Adrenal gland (tissue), 12 donors: ENCODE results near the gene HSP90AB1. TPM values are rescaled to one million over a fixed set of nuclear protein-coding genes. Genes with fewer than 3 reads are reported as not detected.

ENCODE experiments used
- DNase-seq, 7 donors: peaks; one replicate each; pipeline ENCODE4 v3.0.0-alpha.2; 2019 to 2020
- H3K27ac ChIP-seq, 5 donors: fragments of 200-600 bp; sonication (generic) in 4 of 5; 1 replicate in 3 of 5; 2 replicates in 2 of 5; pipeline versions ENCODE4 v1.5.1 to v1.8.0; 2016 to 2020; ENCODE audit warnings: mild to moderate bottlenecking in 1 of 5
- H3K27me3 ChIP-seq: fragments of 200-600 bp; 2 replicates; pipeline ENCODE4 v1.8.0; 2021
- H3K36me3 ChIP-seq, 2 donors: fragments of 200-600 bp; replicated peaks in 1 of 2; 1 replicate in 1 of 2; 2 replicates in 1 of 2; pipeline versions ENCODE4 v1.5.1 to v1.8.0; 2018 to 2022
- H3K4me1 ChIP-seq, 2 donors: fragments of 200-600 bp; replicated peaks in 1 of 2; 1 replicate in 1 of 2; 2 replicates in 1 of 2; pipeline versions ENCODE4 v1.5.1 to v1.8.0; 2018 to 2021
- H3K4me3 ChIP-seq, 4 donors: fragments of 200-600 bp; sonication (generic) in 3 of 4; one replicate each; pipeline ENCODE4 v1.5.1; 2016 to 2018
- H3K9me3 ChIP-seq, 3 donors: fragments of 200-600 bp; sonication (generic) in 1 of 3; replicated peaks in 1 of 3; 1 replicate in 2 of 3; 2 replicates in 1 of 3; pipeline versions ENCODE4 v1.5.1 to v1.8.0; 2016 to 2021
- POLR2A ChIP-seq, 2 donors: fragments of 450-650 bp; IDR thresholded peaks; one replicate each; pipeline ENCODE4 v1.6.1; 2017; ENCODE audit warnings: antibody characterized with exemption in 2 of 2, mild to moderate bottlenecking in 2 of 2, moderate library complexity in 1 of 2
- WGBS, 4 donors: extraction: QIAGEN DNeasy Blood & Tissue Kit in 2 of 4; methylation state at CpG; one replicate each; pipeline versions ENCODE4 v1.1.5 to v1.1.7; 2013 to 2017; 5-methylcytosine and 5-hydroxymethylcytosine counted together
- intact Hi-C, 2 donors: fragments of 100-400 bp; cut with DNase I; formaldehyde crosslinking; loops; one replicate each; pipeline versions ENCODE4 v1.14.1 to v1.15.0; 2022 to 2023
- polyA plus RNA-seq, 3 donors: library from polyadenylated mRNA; stranded (reverse); fragments of 200-250 nt in 2 of 3; fragments of 350-450 nt in 1 of 3; fragmentation: Illumina TruSeq in 1 of 3; extraction: RNeasy Lipid Tissue Mini Kit (QIAGEN cat#74804) in 1 of 3; gene quantifications; one replicate each; pipeline ENCODE4 v1.2.3, GENCODE V29; 2013 to 2014
- total RNA-seq, 9 donors: library from RNA; depleted of rRNA in 4 of 9; stranded (reverse); fragments of >200 nt in 4 of 9; fragments of 120-200 nt in 1 of 9; fragmentation: NEBNext Ultra II Directional in 1 of 9; extraction: Animal tissue kit (Norgen Biotek cat#: 25700) in 1 of 9; gene quantifications; one replicate each; pipeline versions ENCODE4 v1.1.0 to v1.2.4, GENCODE V29; 2013 to 2023
- TF ChIP-seq, protein P1 (sequence below), 6 experiments: fragments of 450-650 bp in 4 of 6; fragments of 200-600 bp in 2 of 6; sonication (generic) in 1 of 6; IDR thresholded peaks; 1 replicate in 5 of 6; 2 replicates in 1 of 6; pipeline versions ENCODE4 v1.5.1 to v1.8.0; 2016 to 2021; ENCODE audit warnings: antibody characterized with exemption in 6 of 6, mild to moderate bottlenecking in 2 of 6, moderate library complexity in 1 of 6
- donor health status: healthy with polysubstance abuse.
- donor health status: Bipolar disorder and iron deficiency.
- donor health status: DM: yes; HTN: yes; CAD: no.
- donor health status: DM: no; HTN: no; CAD: no.
- donor health status: DM: no; HTN: no; CAD: no.
- donor health status: DM: yes; HTN: yes; CAD: no.

HSP90AB1 gene
- total and polyA plus RNA-seq, 12 donors = 275 to 2,249 (median 857) TPM

DNA sequence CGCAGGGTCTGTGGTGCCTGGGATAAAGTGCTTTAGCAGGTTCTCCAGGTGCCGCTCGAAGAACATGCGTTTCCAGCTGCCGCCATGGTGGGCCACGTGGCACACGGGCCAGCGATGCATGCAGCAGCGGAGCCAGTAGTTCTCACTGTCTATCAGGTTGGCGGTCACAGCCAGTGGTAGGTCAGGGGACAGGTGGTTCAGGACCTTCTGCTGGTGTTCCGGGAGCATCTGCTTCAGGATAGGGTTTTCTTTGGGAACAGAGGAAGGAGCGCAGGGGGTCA, 39.3 kb downstream of the HSP90AB1 start:
- peaks cover 21% of the 10 kb centered on the region for H3K27me3 ChIP-seq
- intact Hi-C loops = no loop called here
- no peaks in the 10 kb centered on the region for H3K4me1 ChIP-seq
- H3K27ac ChIP-seq = no peak overlapping the region
- TF ChIP-seq, protein P1, sequence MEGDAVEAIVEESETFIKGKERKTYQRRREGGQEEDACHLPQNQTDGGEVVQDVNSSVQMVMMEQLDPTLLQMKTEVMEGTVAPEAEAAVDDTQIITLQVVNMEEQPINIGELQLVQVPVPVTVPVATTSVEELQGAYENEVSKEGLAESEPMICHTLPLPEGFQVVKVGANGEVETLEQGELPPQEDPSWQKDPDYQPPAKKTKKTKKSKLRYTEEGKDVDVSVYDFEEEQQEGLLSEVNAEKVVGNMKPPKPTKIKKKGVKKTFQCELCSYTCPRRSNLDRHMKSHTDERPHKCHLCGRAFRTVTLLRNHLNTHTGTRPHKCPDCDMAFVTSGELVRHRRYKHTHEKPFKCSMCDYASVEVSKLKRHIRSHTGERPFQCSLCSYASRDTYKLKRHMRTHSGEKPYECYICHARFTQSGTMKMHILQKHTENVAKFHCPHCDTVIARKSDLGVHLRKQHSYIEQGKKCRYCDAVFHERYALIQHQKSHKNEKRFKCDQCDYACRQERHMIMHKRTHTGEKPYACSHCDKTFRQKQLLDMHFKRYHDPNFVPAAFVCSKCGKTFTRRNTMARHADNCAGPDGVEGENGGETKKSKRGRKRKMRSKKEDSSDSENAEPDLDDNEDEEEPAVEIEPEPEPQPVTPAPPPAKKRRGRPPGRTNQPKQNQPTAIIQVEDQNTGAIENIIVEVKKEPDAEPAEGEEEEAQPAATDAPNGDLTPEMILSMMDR (IDR thresholded peaks at IDR 0.05) = no peak
- TF ChIP-seq POLR2A (IDR thresholded peaks at IDR 0.05) = no peak
- H3K9me3 ChIP-seq = no peaks in the 10 kb centered on the region
- no peak overlapping the region for H3K4me3 ChIP-seq
- 82 to 84% (median 83%) methylated on average over 12 of the region's 12 CpGs for WGBS, 4 donors
- H3K36me3 ChIP-seq = no peaks in the 10 kb centered on the region
- DNase-seq = no peak

DNA sequence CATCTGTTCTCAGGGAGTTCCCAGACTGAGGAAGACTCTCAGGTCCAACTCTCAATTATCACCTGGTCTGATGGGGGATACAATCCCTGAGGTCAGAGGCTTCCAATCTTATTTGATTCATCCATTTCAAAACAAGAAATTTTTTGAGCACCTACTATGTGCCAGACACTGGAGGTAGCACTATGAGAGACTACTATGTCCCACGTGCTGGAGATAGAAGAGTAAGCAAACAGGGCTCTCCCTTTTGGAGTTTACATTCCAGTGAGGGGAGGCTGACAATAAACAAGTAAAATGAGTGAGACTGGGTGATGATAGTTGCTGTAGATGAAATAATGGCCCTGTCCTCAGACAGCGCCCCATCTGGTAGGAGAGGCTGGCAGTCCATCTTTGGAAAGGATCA, 39.8 kb downstream of the HSP90AB1 start:
- 34 to 66% (median 60%) methylated on average over 2 of the region's 2 CpGs for WGBS, 4 donors
- Histone ChIP-seq H3K4me3 (no peak overlapping the region), H3K27ac (no peak overlapping the region), H3K4me1 (no peaks in the 10 kb centered on the region), H3K36me3 (no peaks in the 10 kb centered on the region), H3K9me3 (no peaks in the 10 kb centered on the region), H3K27me3 (peaks cover 21% of the 10 kb centered on the region)
- no peak for DNase-seq
- intact Hi-C loops = no loop called here
- TF ChIP-seq, protein P1 (IDR thresholded peaks at IDR 0.05) = no peak
- no peak for TF ChIP-seq POLR2A (IDR thresholded peaks at IDR 0.05)

DNA sequence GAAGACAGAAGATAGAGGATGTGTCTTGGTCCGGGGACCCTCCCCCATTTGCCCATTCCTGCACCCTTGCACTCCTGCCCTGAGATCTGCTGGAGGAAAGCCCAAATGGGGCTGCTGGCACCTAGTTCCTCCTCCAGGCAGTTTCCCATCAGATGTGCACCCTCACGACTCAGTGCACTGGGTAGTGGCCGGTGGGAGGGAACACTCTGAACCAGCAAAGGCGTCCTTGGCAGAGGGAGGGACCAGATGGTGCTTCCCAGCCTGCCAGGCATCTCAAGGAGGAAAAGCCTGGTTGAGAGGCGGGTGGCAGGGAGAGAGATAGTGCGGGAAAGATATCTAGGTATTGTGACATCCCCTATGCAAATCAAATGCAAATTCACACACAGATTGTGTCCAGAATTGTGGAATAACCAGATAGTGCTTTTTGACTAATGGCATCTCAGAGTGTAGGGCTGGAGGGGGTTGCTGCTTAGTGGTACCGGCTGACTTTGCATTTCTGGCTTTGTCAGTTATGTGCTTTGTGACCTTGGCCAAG, 42.9 kb downstream of the HSP90AB1 start:
- Histone ChIP-seq H3K27me3 (peaks cover 24% of the 10 kb centered on the region), H3K9me3 (no peaks in the 10 kb centered on the region), H3K4me3 (no peak overlapping the region), H3K27ac (no peak overlapping the region), H3K36me3 (no peaks in the 10 kb centered on the region), H3K4me1 (no peaks in the 10 kb centered on the region)
- 26 to 34% (median 30%) methylated on average over 7 of the region's 7 CpGs for WGBS, 4 donors
- TF ChIP-seq, protein P1 (IDR thresholded peaks at IDR 0.05) = no peak
- TF ChIP-seq POLR2A (IDR thresholded peaks at IDR 0.05) = no peak
- DNase-seq = peak in 1 of 7 donors; percentile 30
- intact Hi-C loops = no loop called here

DNA sequence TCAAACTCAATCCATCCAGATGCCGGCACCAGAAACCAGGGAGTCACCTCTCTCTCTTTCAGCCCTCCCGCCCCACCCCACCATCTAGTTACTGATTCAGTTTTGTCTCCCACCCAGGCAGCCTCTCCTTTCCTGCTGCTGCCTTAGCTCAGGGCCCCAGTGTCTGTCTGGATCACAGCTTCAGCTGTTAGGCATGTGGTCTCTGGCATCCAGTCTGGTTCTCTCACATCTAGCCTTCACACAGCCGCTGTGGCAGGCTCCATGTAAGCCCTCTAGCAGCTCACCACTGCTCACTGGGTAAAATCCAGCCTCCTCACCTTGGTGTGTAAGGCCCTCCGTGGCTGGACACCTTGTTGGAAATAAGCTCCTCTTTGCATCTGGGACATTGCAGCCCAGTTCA, 44.9 kb downstream of the HSP90AB1 start:
- TF ChIP-seq POLR2A (IDR thresholded peaks at IDR 0.05) = no peak
- TF ChIP-seq, protein P1 (IDR thresholded peaks at IDR 0.05) = no peak
- Histone ChIP-seq H3K27me3 (peaks cover 25% of the 10 kb centered on the region), H3K36me3 (no peaks in the 10 kb centered on the region), H3K27ac (no peak overlapping the region), H3K9me3 (no peaks in the 10 kb centered on the region), H3K4me1 (no peaks in the 10 kb centered on the region), H3K4me3 (no peak overlapping the region)
- intact Hi-C loops = no loop called here
- no peak for DNase-seq
- WGBS, 4 donors = 51 to 94% (median 70%) methylated on average over 2 to 4 of the region's 4 CpGs
